ENCODE data around the gene MAPKBP1.
"Not testable (repeated sequence)": the region's sequence is repeated elsewhere in the genome, so short reads cannot be mapped to it uniquely, and the experiment has no call there.

Gene MAPKBP1, protein sequence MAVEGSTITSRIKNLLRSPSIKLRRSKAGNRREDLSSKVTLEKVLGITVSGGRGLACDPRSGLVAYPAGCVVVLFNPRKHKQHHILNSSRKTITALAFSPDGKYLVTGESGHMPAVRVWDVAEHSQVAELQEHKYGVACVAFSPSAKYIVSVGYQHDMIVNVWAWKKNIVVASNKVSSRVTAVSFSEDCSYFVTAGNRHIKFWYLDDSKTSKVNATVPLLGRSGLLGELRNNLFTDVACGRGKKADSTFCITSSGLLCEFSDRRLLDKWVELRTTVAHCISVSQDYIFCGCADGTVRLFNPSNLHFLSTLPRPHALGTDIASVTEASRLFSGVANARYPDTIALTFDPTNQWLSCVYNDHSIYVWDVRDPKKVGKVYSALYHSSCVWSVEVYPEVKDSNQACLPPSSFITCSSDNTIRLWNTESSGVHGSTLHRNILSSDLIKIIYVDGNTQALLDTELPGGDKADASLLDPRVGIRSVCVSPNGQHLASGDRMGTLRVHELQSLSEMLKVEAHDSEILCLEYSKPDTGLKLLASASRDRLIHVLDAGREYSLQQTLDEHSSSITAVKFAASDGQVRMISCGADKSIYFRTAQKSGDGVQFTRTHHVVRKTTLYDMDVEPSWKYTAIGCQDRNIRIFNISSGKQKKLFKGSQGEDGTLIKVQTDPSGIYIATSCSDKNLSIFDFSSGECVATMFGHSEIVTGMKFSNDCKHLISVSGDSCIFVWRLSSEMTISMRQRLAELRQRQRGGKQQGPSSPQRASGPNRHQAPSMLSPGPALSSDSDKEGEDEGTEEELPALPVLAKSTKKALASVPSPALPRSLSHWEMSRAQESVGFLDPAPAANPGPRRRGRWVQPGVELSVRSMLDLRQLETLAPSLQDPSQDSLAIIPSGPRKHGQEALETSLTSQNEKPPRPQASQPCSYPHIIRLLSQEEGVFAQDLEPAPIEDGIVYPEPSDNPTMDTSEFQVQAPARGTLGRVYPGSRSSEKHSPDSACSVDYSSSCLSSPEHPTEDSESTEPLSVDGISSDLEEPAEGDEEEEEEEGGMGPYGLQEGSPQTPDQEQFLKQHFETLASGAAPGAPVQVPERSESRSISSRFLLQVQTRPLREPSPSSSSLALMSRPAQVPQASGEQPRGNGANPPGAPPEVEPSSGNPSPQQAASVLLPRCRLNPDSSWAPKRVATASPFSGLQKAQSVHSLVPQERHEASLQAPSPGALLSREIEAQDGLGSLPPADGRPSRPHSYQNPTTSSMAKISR (N-terminal part only)

DNA sequence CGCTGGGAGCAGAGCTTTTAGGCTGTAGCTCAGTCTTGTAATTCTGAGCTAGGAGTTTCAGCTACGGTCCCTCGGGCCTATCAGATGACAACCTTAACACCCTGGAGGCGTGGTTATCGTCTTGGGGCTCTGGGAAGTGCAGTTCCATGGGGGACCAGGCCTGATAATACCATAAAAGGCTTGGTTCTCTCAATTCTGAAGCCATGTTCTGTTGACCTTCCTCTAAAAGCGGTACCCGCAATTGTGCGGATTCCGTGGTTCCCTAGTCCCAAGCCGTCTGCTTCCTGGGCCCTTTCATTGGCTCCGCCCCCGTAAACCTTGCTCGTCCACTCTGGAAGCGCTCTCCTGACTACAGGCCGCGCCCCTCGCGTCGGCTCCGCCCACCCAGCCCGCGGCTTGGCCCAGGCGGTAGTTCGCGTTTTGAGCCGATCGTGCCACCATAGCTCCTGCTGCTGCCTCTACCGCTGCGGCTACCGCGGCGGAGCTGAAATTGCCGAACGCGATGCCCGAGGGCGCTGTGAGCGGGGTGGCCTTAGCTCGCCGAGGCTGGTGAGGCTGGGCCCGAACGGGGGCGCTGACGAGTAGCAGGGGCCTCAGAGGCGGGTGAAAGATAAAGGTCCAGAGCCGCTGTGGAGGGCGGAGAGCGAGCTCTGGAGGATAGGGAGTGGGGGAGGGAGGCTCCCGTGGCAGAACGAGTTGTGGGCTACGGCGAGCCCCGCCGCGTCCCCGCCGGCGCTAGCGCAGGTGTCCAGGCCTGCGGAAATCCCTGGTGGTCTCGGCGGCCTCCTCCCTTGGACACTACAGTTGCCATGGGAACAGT is at the start of gene MAPKBP1:
Gene MAPKBP1 (plus strand): TSS at position 423 of the 820 bp plus-strand sequence. CDS start 792 bp downstream, outside the sequence.
- DNase-seq: peak; percentile 96

DNA sequence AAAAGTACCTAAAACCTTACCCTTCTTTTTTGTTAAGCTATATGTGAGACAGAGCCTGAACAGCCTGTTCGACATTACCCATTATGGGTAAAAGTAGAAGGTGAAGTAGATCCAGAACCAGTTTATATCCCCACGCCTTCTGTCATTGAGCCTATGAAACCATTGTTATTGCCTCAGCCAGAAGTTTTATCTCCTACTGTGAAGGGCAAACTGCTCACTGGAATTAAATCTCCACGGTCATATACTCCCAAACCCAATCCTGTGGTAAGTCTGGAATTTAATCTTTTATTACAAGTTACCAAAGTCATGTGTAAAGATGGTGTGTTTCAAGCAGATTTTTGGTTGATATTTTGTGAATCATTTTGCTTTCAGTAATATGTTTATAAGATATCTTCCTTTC is 47.1 kb upstream of the MAPKBP1 start:
- DNase-seq: no peak

DNA sequence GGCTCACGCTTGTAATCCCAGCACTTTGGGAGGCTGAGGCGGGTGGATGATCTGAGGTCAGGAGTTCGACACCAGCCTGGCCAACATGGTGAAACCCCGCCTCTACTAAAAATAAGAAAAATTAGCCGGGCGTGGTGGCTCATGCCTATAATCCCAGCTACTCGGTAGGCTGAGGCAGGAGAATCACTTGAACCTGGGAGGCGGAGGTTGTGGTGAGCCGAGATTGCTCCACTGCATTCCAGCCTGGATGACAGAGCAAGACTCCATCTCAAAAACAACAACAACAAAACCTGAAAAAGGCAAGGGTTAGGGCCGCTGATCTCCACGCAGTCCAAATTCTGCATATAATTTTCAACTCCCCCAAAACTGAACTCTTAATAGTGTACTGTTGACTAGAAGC is 46.2 kb upstream of the MAPKBP1 start:
- DNase-seq: not testable (repeated sequence)

DNA sequence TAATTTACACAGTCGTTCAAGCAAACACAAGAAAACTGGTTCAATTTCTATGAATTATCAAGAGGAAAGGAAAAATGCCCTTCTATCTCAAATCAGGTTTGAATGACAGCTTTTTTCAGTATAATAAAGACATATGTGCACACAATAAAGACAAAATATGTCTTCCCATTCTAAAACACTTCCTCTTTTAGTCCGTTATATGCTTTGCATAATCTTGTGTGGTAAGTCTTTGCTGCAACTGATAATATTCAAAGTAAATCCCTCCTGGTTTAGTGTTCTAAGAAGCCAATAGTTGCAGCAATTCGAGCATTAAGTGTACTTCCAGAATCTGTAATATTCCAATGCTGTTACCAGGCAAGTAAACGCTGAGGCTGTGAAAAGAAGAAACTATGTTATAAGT is 43.7 kb upstream of the MAPKBP1 start:
- DNase-seq: no peak

DNA sequence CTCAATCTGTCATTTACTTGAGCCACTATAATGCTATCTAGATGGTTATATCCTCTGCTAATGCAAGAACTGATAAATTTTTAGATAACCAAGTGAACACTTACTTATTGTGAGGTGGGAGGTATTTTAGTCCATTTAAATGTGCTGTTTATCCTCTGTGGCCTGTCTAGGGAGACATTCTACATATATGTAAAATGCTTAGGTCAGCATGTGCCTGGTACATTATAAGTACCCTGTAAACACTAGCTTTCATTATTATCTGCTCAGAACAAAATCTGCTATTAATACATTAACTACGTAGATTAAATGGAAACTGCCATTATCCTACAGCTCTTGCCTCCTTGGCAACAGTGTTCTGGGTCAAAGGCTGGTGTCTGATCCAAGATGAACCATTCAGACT is 41.8 kb upstream of the MAPKBP1 start:
- no peak for DNase-seq

DNA sequence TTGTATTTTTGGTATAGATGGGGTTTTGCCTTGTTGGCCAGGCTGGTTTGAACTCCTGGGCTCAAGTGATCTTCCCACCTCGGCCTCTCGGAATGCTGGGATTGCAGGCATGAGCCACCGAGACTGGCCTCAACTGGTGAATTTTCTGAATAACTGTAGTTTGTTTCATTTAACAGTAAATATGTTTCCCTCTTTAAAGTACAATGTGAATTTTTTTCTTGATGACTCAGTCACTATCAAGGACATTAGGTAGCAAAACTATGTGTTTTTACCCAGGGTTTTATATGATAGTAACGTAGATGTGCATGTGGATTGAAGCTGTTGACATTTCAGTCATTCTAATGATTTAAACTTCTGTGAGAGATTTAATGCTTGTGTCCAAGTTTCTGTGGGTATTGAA is 40.2 kb upstream of the MAPKBP1 start:
- DNase-seq: no peak

DNA sequence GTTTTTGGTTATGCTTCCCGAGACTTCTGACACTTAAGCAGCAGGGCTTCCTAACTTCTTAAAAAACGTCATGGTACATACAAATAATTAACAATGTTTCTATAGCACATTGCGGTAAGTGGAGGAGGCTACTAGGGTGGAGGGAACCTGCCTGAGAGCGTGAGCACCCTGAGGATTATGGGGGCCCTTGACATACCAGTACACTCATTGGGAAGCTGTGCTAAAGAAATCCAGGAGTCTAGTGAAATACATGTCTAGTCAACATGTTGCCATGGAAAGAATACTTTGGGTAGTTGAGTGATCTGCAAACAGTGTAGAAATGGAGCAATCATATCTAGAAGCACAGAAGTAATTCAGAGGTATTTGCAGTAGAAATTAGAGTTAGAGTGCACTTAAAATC is 39.2 kb upstream of the MAPKBP1 start:
- no peak for DNase-seq

DNA sequence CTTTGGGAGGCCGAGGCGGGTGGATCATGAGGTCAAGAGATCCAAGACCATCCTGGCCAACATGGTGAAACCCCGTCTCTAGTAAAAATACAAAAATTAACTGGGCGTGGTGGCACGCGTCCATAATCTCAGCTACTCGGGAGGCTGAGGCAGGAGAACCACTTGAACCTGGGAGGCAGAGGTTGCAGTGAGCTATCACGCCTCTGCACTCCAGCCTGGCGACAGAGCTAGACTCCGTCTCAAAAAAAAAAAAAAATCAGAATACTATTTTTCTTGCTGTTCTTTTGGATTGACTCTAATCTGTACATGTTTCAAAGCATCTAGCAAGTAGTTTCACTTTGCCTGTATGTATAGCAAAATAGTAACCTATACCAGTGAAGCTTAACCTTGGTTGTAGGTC is 38.8 kb upstream of the MAPKBP1 start:
- DNase-seq: not testable (repeated sequence)

DNA sequence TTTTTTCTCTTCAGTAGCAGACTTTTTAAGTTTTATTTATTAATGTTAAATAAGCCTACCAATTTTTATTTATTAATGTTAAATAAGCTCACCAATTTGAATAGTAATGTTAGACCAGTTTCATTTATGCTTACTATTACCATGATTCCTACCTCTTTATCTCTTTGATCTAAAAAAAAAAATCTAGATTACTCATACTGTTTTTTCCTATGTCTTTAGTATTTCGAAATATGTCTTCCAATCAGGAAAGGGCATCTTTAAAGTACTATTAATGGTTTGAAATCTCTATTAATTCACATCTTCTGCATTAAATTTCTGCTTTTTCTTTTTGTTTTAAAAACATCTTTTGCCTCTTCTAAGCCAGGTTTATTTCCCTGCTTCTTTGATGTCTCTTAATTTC is 27.5 kb upstream of the MAPKBP1 start:
- no peak for DNase-seq

DNA sequence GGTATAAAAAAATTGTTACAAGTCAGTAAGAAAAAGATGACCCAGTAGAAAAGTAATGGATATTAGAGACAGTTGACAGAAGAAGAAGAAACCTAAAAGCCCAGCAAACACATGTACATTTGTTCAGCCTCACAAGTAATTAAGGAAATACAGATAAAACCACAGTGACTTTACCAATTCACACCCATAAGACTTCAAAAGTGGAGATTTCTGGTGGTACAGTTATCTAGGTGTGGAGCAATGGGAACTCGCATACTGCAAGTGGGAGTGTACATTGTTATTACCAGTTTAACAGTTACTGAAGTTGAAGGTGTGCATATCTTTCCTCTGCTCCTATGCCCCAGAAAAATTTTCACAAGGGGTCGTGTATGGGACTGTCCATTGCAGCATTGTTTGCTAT is 18.1 kb upstream of the MAPKBP1 start:
- DNase-seq: no peak

DNA sequence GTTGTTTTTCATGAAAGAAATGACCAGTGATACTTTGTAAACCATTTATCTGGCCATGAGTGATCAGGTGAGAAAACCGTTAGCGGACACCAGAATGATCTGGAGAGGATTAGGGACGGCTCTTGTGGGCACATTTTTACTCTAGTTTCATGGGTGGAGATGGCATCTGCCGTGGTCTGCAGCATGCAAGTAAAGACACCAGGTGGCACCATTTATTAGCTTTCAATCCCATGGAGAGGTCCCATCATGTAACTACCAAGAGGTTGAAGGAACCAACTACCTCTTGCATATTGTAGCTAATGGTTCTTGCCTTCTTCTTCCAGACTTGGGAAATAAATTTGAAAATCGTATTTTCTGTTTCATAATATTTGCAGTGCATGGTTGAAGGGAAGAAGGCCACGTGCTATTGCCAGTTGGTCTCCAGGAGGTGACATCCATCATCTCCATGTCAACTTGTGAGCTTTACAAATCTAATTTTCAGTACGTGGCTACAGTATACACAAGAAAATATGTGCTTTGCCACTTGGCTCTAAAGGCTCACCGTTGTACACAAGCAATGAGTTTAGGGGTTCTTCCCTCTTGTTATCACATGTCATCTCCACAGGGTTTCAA is 1.5 kb upstream of the MAPKBP1 start:
- no peak for DNase-seq

DNA sequence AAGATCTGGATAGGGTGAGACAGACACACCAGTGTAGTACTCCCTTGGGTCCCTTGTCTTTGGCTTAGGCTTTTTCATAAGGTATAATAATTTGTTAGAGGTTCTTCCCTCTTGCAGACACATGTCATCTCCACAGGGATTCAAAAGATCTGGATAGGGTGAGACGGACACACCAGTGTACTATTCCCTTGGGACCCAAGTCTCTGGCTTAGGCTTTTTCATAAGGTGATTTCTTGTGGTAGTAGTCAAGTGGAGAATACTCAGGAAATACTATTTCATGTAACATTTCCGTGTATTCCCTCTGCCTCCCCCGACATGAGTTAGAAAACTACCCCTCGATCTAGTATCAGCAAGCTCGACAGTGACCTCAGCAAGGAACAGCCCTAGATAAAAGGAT is 954 bp upstream of the MAPKBP1 start:
- DNase-seq: no peak

DNA sequence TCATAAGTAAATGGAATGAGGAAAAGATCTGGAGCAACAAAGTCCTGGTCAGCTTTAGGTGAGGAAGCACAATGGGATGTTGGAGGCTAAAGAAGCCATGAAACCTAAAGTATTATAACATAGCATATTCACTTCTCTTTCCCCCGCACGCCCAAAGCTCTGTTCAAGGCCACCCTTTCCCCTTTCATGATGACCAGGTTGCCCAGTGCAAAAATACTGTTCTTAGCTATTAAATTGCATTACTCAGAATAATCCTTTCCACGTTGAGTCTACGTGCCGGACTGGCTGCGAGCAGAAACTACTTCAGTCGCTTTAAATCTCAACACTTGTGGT is 589 bp upstream of the MAPKBP1 start:
- no peak for DNase-seq

DNA sequence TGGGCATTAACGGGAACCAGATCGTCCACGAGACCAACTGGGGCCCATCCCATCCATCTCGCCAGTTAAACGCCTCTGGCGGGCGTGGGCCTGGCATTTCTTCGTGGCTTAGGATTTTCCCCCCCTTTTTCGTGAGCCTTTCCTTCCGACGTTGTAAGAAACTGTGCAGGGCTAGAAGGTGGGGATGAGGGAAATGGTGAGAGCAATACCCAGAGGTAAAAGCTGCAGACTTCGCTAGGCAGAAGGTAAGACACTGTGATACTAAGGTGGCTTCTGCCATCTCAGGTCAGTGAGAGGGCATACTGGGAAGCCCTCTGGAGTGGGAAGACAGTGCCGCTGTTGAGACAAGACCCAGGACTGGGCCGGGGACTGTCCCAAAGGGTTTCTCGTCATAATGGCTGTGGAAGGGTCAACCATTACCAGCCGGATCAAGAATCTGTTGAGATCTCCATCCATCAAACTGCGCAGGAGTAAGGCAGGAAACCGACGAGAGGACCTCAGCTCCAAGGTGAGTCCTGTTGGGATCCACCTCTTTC is 666 bp downstream of the MAPKBP1 start:
- peak; percentile 66 for DNase-seq

DNA sequence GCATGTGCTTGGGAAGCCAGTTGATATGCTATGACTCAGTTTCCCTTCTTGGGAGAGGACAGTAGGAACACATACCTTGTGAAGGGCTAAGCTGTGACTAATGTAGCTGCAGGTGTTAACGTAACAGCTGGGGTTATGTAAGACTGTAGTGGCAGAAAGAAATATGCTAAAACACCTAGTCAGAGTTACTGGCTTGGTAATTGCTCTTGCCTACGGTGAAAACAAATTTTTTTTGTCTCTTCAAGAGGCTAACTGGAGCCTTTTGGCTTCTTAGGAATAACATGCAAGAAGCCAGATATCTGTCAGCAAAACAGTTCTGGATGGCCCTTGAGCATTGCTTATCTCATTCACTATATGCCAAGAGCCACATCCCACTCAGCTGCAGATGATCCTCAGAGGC is 1.4 kb downstream of the MAPKBP1 start:
- DNase-seq: no peak

DNA sequence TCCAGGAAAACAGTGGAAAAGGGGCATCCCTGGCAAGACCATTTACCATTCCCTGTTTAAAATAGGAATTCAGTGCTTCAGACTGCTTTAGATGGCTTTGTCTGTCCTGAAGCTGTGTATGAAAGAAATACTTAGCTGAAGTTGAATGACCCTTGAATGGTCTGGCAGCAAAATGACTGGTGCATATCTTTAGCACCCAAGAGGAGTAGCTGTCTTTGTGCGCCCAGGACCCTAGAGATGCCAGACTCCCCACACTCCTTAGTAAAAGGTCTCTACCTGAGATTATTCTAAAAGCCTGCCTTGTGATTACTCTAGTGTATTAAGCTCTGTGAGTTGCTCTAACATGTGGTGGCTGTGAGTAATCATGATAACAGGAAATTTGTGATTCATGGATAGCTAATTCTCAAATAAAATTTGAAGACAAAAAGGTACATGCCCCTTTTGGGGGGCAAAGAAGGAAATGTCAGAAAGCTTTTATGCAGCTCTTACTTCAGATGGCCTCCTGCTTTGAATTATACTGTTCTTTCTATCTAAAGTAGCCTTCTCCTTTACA is 3.2 kb downstream of the MAPKBP1 start:
- no peak for DNase-seq

DNA sequence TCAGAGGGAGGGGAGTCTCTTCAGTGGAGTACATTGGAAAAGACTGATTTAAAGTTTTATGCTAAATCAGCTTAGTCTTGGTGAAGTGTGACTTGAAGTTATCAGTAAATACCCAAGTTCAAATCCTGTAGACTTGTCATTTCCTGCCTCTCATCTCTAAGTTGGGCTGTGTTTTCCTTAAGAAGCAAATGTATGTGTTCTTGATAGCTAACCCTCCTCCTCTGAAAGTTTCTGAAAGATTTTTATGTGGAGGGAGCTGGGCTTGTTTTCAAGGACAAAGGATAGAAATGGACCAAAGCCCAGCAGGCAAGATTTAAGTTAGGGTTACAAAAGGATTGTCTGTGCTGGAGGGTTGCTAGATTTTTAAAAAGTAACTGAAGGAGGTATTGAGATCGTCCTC is 4.2 kb downstream of the MAPKBP1 start:
- no peak for DNase-seq

DNA sequence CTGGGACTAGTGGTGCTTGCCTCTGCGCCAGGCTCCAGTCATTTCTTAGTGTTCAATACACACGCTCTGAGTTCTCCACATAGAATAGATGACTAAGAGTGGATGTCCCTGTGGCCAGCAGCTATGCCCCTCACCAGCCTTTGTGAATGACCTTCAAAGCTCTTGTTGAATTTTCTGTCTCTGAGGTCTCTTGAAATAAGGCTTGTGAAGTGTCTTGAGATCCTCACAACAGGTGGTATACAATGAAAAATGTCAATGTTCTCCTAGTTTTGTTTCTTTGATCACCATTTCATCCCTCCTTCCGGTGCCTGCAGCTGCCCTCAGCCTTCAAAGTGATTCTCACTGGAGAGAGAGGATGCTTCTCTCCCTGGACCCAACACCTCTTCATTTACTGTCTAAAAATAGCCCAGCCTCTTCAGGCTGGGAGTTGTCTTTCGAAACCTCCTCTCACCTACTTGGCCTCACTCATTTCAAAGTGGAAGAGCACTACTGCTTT is 5.4 kb downstream of the MAPKBP1 start:
- DNase-seq: no peak

DNA sequence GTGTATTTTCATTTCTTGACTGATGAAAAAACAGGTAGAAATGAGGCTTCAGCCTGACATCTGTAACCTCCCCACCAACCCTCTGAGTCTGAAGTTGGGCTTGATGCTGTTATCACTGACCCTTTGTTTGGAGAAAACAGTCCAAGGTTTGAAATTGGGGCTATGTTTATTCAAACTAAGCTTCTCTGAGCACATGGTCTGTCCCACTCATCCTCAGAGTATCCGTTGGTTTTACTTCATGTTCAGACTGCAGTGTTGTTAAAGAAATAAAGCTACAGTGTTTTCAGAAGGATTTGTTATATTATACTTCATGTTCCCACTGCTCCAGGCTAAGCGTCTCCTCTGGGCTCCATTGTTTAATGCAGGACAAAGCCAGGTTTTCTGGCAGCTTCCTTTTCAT is 6.0 kb downstream of the MAPKBP1 start:
- no peak for DNase-seq

DNA sequence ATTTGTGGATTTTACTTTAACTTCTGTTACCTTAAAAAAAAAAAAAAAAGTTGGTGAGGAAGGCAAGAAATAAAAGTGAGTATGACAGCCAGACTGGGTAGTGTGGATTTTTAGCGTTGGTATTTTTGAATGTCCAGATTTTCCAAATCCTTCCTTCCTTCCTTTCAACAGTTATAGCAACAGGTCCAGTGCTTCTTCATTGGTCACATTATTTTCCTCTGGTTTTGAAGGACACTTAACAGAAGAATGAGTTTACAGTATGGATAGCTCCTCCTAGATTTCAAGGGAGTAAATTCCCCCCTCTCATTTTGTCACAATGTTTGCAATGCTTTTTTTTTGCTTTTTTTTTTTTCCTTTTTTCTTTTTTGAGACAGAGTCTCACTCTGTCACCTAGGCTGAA is 6.4 kb downstream of the MAPKBP1 start:
- no peak for DNase-seq
